DMS153 treated with DMSO at 0.1 percent for 48 hours (cell line): ENCODE measurements around the gene ATP5F1A.
"Not testable (repeated sequence)": the region's sequence is repeated elsewhere in the genome, so short reads cannot be mapped to it uniquely, and the experiment has no call there.

ENCODE experiments used
- DNase-seq: peaks from one replicate; lab custom pipeline; 2025; ENCODE audit not compliant: unreplicated experiment; lab: John Stamatoyannopoulos, UW

The ATP5F1A gene

DNA sequence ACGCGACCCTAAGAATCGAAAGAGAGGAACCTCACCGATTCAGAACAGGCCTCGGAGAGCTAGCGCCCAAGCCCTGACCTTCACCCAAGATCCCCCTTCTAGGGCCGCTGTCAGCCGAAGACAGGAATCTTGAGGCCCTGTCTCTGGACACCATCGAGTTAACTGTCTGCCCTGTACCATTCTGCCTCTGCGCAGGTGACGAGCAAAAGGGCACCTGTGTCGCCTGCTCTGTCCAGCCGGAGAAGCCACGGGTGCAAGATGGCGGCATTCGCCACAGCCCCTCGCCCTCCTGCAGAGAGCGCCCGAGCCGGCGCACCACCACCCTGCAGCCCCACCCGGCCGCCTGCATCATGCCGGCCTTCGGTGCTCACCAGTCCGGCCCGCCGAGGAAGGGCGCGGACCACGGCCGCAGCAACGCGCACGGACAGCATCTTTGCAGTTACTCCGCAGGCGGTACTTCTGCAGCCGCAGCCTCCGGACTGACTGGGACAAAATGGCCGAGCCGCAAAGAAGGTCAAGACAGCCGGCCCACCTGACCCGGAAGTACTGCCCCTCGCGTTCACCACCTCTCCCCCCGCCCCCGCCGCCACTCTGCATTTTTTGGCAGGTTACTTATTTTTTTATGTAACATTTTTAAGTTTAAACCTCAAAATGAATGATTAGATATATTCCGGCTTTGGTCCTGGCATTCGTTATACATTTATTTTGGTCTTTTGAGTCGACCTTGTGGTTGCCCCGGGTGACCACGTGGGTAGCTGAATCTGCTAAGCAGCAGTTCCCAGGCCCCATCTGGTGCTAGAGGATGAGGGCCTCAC, at the start of gene ATP5F1A:
ATP5F1A (minus strand) TSS at position 496 of the 815 bp plus-strand sequence; CDS start at position 431, 65 bp downstream.
- peak; percentile 51 for DNase-seq

DNA sequence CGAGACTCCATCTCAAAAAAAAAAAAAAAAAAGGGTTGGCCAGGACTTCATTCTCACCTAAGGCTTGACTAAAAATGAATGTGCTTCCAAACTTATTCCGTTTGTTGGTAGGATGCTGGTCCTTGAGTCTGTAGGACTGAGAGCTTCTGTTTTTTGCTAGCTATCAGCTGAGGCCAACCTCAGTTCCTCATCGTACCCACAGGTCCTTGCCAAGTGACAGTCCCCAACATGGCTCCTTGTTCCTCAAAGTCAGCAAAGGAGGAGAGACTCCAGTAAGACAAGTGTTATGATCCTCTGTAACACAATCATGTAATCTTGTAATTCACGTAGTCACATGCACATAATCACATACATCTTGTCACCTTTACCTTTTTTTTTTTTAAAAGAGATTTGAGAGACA, 43.1 kb upstream of the ATP5F1A start:
- DNase-seq = no peak

DNA sequence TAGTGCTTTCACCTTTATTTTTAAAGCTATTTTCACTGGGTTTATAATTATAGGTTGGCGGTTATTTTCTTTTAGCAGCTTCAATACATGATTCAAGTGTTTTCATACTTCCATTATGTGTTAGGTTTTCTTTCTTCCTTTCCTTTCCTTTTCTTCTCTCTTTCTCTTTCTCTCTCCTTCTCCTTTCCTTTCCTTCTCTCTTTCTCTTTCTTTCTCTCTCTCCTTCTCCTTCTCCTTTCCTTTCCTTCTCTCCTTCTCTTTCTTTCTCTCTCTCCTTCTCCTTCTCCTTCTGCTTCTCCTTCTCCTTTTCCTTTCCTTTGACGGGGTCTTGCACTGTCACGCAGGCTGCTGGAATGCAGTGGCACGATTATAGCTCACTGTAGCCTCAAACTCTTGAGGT, 42.1 kb upstream of the ATP5F1A start:
- DNase-seq = no peak

DNA sequence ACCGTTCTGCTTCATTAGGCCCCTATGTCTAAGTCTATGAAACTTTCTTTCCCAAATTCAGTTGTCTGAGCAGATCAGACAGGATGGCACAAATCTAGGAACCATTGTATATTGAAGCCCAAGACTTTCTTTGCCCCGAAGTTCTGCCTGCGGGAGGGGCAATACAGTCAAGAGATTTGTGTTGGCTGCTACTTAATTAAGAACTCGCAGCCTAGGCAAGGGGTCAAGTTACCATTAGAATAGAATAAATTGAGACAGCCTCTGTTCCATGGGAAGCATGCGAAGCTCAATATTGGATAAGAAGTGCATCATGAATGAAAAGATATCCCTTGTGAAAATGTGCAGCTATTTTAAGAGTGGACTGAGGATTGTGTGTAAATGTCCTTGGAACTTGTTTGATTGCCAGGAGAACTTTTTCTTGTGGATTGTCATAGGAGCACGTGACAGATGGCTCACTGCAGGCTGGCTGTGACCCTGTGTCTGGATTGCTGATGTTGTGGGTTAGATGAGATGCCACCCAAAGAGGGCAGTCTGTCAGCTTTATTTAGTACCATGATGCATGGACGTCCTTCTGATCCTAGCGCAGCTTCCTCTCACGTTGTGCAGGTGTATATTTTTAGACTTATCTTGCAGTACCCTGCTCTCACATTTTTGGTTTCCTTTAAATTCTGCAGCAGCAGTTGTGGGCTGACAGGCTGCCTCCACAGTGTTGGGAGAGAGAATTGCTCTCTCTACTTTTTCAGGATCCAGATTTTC, 37.0 kb upstream of the ATP5F1A start:
- no peak for DNase-seq

DNA sequence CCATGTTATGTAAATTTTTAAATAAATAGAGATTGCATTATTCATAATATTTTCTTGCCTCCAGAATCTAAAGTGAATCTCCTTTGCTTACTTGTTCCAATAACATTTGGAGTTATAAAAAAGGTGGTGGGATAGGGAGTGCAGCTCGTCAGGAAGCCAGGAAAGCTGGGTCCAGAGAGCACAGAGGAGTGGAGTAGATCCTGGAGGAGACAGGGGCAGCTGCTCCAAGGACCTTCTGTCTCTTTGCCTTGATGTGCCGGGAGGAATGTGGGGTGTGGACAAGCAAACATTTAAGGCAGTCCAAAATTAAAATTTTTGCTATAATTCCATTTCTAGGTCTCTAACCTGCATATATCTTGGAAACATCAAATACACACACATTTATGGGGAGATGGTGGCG, 35.4 kb upstream of the ATP5F1A start:
- no peak for DNase-seq

DNA sequence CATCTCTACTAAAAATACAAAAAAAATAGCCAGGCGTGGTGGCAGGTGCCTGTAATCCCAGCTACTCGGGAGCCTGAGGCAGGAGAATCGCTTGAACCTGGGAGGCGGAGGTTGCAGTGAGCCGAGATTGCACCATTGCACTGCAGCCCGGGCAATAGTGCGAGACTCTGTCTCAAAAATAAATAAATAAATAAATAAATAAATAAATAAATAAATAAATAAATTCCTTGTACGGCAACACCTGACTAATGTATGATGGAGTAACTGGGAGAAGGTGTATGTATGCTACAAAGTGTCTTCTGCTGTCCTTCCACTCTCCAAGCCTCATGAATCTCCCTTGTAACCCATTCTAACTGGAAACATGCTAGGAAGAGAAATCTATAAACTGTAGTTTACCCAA, 32.5 kb upstream of the ATP5F1A start:
- not testable (repeated sequence) for DNase-seq

DNA sequence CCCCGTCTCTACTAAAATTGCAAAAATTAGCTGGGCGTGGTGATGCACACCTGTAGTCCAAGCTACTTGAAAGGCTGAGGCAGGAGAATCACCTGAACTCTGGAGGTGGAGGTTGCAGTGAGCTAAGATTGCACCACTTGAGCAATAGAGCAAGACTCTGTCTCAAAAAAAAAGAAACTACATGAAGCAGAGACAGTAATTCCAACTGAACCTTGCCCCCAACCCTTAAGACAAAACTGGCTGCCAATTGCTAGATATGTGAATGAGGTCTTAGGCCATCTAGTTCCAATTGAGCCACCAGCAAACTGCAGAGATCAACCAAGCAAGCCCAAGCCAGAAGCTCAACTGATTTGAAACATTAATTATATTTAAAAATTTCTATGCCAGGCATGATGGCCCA, 32.0 kb upstream of the ATP5F1A start:
- no peak for DNase-seq

DNA sequence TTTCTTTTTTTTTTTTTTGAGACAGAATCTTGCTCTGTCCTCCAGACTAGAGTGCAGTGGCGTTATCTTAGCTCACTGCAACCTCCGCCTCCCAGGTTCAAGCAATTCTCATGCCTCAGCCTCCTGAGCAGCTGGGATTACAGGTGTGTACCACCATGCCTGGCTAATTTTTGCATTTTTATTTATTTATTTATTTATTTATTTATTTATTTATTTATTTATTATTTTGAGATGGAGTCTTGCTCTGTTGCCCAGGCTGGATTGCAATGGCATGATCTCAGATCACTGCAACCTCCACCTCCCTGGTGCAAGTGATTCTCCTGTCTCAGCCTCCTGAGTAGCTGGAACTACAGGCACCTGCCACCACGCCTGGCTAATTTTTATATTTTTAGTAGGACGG, 28.5 kb upstream of the ATP5F1A start:
- not testable (repeated sequence) for DNase-seq

DNA sequence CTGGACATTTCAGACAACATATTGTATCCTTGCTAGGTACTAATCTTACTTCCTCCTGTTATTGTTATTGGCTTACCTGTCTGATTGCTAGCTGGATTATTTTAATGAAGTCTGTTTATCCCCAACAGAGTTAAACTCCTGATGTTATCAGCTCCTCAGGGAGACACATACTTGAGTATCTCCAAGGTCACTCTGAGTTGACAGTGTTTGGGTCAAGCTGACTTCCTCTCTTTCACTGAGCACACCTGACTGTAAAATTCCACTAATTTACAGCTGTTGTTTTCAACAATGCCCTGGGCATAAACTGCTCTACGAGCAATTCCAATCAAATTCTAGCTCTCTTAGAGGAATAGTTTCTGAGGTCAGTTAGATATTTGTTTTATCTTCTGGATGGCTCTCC, 15.7 kb upstream of the ATP5F1A start:
- no peak for DNase-seq

DNA sequence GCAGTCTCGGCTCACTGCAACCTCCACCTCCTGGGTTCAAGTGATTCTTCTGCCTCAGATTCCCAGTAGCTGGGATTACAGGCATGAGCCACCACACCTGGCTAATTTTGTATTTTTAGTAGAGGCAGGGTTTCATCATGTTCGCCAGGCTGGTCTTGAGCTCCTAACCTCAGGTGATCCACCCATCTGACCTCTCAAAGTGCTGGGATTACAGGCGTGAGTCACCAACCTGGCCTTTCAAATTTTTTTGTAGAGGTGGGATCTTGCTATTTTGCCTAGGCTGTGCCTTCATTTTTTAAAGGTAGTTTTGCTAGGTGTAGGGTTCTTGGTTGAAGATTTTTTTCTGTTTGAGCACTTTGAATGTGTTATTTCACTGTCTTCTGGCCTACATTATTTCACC, 12.3 kb upstream of the ATP5F1A start:
- no peak for DNase-seq

DNA sequence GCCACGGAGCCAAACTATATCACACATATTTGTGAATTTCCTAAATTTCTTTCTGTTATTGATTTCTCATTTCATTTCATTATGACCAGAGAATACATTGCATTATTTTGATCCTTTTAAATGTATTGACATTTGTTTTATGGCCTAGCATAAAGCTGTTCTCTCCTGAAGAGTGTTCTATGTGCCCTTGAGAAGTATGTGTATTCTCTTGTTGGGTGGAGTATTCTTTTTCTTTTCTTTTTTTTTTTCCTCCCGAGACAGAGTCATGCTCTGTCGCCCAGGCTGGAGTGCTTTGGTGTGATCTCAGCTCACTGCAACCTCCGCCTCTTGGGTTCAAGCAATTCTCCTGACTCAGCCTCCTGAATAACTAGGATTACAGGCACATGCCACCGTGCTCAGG, 11.3 kb upstream of the ATP5F1A start:
- DNase-seq = no peak

DNA sequence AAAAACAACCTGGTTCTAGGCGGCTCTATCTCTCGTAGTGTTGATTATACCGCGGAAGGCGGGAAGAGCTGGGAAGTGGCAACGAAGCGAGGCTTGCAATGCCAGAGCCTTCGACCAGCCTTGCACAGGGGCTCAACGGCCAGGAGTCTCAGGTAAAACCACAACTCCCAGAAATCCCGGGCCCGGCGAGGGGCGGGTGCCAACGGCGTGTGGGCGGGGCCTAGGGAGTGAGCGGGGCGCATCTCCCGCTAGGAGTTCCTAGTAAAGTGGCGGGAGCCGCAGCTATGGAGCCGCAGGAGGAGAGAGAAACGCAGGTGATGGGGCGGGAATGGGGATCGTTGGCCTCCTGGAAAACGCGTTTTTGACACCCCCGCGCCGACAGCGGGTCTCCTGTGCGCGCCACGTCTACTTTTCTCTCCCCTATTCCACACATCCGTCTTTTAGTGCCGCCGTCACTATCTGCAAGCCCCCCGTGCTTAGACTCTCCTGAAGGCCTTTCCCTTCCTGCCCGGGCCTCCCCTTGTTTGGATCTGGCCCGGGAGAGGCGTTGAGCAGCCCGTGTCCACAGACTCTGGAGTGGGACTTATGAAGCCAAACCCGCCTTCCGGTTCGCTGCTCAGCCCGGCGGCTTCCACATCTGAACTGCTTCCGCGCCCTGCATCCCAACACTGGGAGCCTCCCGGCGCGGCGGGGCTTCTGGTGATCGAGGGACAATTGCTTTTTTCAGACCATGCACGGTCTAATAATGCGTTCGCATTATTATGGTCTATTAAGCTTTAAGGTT, 6.2 kb upstream of the ATP5F1A start, which contains the start of gene HAUS1:
HAUS1 (plus strand) TSS at position 258 of the 784 bp plus-strand sequence; CDS start at position 285, 27 bp downstream.
- peak; percentile 91 for DNase-seq

DNA sequence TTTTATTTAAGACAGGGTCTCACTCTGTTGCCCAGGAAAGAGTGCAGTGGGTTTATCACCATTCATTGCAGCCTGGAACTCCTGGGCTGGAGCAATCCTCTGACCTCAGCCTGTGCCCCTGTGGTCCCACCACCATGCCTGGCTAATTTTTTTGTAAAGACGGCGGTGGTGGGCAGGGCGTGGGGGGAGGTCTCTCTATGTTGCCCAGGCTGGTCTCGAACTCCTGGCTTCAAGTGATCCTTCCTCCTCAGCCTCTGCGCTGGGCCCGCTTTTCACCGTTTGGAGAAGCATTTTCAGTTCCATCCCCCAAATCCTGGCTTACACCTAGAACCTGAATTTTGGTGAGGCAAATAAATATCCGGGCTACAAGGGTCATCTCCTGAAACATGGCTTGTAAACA, 1.4 kb upstream of the ATP5F1A start:
- DNase-seq = no peak

DNA sequence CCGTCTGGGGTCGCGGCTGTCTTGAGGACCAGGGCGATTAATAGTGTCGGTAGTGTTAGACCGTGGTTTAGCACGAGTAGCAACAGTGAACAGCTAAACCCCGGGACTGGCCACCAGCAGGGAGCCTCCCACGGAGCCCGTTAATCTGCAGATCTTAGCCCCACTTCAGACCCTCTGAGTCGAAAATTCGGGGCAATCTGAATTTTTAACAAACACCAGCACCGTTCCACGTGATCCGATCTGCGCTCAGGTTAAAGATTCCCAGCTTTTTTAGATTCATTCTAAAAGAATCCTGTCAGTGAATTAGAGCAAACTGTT, 479 bp upstream of the ATP5F1A start:
- no peak for DNase-seq

DNA sequence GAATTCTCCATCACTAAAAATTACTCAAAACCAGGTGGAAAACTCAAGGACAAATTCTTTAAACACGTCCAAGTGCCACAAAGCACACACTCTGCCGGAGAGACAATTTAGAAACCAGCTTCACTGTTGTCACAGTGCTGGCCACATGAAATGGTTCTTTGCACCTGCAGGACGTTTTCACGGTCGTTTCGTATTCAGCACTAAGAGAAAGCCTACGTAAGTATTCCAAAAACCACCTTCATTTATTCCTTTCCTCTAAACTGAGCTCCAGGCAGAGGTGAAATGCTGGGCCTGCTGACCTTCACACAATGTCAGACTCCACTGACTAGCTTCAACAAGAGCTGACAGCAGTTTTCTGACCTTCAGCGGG, 680 bp downstream of the ATP5F1A start:
- no peak for DNase-seq

DNA sequence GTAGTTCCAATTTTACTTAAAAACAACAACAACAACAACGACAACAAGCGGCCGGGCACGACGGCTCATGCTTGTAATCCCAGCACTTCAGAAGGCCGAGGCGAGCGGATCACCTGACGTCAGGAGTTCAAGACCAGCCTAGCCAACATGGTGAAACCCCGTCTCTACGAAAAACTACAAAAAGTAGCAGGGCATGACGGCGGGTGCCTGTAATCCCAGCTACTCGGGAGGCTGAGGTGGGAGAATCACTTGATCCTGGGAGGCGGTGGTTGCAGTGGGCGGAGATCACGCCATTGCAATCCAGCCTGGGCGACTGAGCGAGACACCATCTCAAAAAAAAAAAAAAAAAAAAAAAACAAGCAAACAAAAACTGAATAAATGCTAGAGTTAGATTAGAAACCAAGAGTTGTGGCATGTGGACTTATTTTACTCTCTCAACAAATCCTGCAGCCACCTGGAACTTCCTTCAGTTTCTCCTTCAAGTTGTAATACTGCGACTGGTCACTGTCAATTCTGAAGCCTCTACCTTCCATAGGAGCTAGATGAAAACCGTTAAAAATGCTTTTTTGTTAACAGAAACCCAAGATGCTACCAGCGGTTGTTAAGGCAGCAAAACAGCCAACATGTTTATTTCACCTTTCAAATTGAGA, 1.3 kb downstream of the ATP5F1A start:
- DNase-seq = no peak

DNA sequence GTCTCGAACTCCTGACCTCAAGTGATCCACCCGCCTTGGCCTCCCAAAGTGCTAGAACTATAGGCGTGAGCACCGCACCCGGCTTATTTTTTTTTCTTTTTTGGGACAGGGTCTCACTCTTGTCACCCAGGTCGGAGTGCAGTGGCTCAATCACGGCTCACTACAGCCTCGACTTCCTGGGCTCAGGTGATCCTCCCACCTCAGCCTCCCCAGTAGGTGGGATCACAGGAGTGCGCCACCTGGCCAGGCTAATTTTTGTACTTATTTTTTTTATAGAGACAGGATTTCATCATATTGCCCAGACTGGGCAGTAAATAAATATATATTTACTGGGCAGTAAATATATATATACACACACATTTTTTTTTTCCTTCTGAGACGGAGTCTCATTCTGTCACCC, 2.6 kb downstream of the ATP5F1A start:
- no peak for DNase-seq

DNA sequence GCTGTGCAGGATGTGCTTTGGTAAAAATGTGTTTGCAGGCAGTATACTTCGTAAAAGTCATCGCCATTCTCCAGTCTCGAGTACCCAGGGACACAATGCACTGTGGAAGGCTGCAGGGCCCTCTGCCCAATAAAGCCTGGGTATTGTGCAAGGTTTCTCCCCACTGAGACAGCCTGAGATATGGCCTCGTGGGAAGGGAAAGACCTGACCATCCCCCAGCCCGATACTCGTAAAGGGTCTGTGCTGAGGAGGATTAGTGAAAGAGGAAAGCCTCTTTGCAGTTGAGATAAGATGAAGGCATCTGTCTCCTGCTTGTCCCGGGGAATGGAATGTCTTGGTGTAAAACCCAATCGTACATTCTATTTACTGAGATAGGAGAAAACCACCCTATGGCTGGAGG, 9.6 kb downstream of the ATP5F1A start:
- DNase-seq = not testable (repeated sequence)

DNA sequence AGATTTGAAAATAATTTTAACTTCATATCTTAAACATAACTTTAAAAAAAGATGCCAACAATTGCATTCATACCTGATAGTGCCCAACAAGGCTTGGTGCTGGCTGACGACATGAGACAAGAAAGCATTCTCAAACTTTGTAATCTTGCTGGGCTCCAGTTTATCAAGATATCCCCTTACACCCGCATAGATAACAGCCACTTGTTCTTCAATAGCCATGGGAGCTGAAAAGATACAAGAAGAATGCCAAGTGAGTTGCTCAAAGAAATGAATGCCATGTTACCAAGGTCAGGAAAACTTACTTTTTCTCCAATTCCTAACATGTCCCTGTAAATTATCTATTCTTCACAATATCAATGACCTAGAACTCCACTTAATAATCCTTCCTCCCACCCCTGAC, 13.7 kb downstream of the ATP5F1A start:
- no peak for DNase-seq

DNA sequence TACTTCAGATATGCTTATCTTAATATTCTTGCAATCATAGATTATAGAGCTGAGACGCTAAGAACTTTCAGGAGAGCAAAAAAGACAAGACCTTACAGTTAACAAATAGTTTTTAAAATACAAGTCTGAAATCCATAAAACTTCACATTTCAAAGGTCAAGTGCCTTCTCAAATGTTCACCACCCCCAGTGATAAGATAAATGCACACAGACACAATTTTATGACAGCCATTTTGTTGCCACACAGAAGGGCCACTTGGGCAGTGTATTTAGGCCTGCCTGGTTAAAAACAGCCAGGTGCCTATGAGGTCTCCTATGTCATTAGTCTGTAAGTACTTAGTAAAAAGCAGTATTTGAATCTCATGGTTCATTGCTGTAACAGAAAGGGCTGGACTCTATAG, 17.9 kb downstream of the ATP5F1A start:
- no peak for DNase-seq

DNA sequence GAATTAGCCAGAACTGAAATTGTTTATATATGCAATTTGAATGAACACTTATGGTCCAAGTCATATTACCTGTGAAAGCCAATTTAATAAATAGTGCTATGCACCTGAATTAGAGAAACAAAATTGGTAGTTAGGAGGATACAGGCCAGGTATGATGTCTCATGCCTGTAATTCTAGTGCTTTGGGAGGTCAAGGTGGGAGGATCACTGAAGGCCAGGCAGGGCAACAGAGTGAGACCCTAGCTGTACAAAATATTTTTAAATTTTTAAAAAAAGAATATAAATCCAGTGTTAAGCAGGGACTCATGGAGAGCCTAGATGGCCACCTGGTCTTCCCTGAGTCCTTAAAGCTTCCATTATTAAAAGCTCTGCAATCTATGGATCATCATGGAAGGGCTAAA, 18.8 kb downstream of the ATP5F1A start:
- no peak for DNase-seq
